NCI-H748 treated with DMSO at 0.1 percent for 48 hours (cell line): Measurements from ENCODE around the gene RBM33.

Experiments
- DNase-seq: peaks from one replicate; lab custom pipeline; 2025; lab: John Stamatoyannopoulos, UW

The RBM33 gene

GRCh38 chr7:155624412-155624811 is 20.0 kb upstream of the RBM33 start:
- no peak for DNase-seq

DNA sequence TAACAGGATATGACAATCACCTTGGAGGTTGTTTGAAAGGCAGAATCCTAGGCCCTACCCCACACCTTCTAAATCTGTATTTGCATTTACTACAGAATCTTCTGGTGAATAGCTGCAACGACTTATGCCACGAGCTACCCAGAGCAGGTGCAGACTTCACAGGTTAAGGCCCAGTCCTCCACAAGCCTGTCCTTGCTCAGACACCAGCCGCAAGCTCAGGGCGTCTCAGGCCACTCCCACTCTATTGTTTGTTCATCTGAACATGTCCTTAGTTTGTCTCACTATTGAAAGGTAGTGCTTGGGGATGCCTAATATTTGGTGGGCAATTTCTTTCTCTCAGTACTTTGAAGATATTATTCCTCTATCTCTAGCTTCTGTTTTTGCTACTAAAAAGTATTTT is 18.9 kb upstream of the RBM33 start:
- DNase-seq = no peak

GRCh38 chr7:155629171-155629570 is 15.3 kb upstream of the RBM33 start:
- DNase-seq = no peak

DNA sequence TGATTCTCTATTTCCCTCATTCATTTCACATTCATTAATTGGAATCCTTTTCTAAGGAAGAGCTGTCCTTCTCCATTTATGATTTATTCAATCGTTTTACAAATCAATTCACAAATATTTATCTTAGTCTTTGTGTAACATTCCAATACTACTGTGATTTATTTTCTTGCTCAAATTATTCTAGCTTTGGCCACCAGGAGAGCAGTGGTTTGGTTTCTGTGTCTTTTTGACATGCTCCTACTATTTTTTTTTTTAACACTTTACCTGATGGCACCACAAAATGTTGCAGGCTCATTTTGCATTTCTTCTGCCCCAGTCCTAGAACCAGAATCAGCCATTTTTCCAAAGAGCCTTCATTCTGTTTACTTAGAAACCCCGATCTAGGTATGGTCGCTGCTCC is 13.3 kb upstream of the RBM33 start:
- DNase-seq = no peak

GRCh38 chr7:155635817-155636216 is 8.6 kb upstream of the RBM33 start:
- no peak for DNase-seq

GRCh38 chr7:155637155-155637554 is 7.3 kb upstream of the RBM33 start:
- no peak for DNase-seq

DNA sequence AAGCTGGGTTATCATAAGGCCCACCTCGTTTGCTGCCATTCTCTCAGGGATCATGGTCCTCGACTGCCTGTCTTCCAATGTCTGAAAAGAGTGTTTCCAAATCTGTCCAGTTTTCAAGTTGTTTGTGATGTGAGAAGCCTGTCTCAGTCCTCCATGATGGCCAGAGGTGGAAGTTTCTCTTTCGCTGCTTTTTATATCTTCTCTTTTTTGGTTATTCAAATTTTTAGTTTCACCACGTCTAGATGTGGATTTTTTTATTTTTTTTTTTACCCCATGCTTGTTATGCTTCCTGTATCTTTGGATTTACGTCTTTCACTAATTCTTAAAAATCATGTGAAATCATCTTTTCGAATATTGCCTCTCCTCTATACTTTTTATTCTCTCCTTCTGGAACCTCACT is 6.1 kb upstream of the RBM33 start:
- no peak for DNase-seq

- no peak for DNase-seq
These were observed 4.4 kb upstream of the RBM33 start for GRCh38 chr7:155639958-155640520.

- no peak for DNase-seq
These were observed 3.8 kb upstream of the RBM33 start for GRCh38 chr7:155640629-155641028.

- no peak for DNase-seq
These were observed 670 bp upstream of the RBM33 start for GRCh38 chr7:155643804-155644177.

DNA sequence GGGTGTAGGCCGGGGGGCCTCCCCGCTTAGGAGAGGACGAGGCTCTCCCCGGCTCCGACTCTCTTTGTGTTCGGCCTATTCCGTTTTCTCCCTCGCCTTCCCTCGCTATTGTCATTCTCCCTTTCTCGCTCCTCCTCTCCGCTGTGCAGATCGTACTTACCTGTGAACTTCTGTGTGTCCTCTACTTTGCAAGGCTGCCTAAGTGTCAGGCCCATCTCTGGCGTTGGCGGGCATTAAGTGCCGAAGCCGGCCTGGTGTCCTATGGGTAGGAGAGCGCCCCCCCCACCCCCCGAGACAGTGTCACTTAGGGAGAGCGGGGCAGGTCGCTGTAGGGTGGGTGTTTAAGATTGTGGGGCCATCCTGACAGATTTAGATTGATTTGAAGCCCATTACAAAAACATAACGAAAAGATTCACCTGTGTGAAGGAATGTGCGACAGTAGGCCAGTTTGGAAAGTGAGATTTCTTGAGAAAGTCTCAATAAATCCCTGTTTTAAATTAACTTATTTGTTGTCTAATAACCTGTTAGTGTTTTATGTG is 579 bp downstream of the RBM33 start:
- no peak for DNase-seq

DNA sequence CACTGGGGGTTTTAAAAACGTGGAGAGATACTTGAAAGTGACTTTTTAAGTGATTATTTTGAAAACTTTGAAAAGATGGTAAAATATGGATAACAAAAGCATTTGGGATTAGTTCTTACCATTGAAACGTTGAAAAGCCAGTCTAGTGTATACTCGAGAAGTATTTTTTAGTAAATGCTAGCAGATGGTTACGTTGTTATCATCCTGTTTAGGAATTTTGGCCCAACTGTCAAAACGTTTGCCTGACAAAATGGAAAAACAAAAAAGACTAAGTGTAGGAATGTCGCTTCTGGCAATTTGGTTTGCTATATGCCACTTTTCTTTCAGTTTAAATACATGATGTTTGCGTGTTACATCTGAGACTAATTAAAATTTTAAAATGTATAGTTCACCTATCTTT is 1.2 kb downstream of the RBM33 start:
- no peak for DNase-seq

DNA sequence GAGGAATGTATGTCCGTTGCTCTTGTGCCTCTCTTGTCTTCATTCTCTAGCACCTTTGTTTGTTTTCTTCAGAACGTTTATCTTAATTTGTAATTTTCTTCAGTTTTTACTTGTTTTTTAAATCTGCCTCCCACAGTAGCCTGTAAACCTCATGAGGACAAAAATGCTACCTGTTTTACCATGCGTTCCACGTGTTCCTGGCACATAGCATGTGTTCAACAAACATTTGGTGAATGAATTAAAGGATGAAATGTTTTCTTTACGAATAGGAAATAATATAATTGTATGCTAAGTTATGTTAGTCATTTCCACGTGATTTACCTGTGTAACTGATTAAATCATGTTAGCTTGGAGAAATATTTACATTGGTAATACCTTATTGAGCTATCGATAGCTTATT is 2.2 kb downstream of the RBM33 start:
- DNase-seq = no peak

GRCh38 chr7:155647302-155647701 is 2.8 kb downstream of the RBM33 start:
- DNase-seq = no peak

- no peak for DNase-seq
These were observed 3.3 kb downstream of the RBM33 start for GRCh38 chr7:155647734-155648133.

DNA sequence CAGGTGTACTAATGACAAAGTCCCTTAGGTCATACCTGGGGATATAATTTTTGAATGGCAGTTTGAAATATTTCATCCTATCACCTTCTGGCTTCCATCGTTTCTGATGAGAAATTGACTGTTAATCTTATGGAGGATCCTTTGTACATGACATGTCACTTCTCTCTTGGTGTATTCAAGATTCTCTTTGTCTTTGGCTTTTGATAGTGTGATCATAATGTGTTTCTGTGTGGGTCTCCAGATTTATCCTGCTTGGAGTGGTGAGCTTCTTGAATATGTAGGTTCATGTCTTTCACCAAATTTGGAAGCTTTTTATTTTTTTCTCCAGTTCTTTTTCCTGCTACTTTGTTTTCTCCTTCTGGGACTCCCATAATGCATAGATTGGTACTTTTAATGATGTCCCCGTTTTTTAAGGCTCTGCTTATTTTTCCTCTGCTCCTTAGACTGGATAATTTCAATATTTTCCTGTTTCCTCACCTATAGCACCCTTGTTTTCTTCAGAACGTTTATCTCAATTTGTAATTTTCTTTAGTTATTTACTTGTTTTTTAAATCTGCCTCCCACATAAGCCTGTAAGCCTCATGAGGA is 4.4 kb downstream of the RBM33 start:
- DNase-seq = no peak

- no peak for DNase-seq
These were observed 5.1 kb downstream of the RBM33 start for GRCh38 chr7:155649588-155649987.

- no peak for DNase-seq
These were observed 8.0 kb downstream of the RBM33 start for GRCh38 chr7:155652156-155653114.

- DNase-seq = no peak
These were observed 9.3 kb downstream of the RBM33 start for GRCh38 chr7:155653803-155654202.

GRCh38 chr7:155656891-155657290 is 12.4 kb downstream of the RBM33 start:
- DNase-seq = no peak

GRCh38 chr7:155660059-155660757 is 15.7 kb downstream of the RBM33 start:
- DNase-seq = no peak

- no peak for DNase-seq
These were observed 16.3 kb downstream of the RBM33 start for GRCh38 chr7:155660758-155661093.
